Neuronal stem cell (in vitro differentiated cells): ENCODE results near the gene ZZZ3.

Source experiments
- DNase-seq: peaks from one replicate; pipeline ENCODE4 v3.0.0-alpha.2; 2013; ENCODE audit warnings: low spot score
- H2AFZ ChIP-seq: one replicate; pipeline ENCODE4 v1.6.1; 2013; ENCODE audit warnings: mild to moderate bottlenecking, low read length, inconsistent platforms
- H2AK5ac ChIP-seq: 2 replicates; pipeline ENCODE4 v1.6.1; 2013; ENCODE audit warnings: low read depth, mild to moderate bottlenecking, inconsistent platforms, low read length, moderate library complexity, mixed read lengths
- H2BK120ac ChIP-seq: 2 replicates; pipeline ENCODE4 v1.6.1; 2013; ENCODE audit warnings: low read depth, mild to moderate bottlenecking, inconsistent platforms, low read length, moderate library complexity, mixed read lengths
- H2BK12ac ChIP-seq: one replicate; pipeline ENCODE4 v1.6.1; 2013; ENCODE audit warnings: low read length, inconsistent platforms
- H2BK15ac ChIP-seq: 2 replicates; pipeline ENCODE4 v1.6.1; 2013; ENCODE audit warnings: mild to moderate bottlenecking, low read length, inconsistent platforms, mixed read lengths
- H2BK5ac ChIP-seq: one replicate; pipeline ENCODE4 v1.6.1; 2013; ENCODE audit warnings: inconsistent platforms, mild to moderate bottlenecking, low read length, moderate library complexity
- H3K14ac ChIP-seq: one replicate; pipeline ENCODE4 v1.6.1; 2013; ENCODE audit warnings: low read length, inconsistent platforms
- H3K18ac ChIP-seq: 2 replicates; pipeline ENCODE4 v1.6.1; 2013; ENCODE audit warnings: low read length, inconsistent platforms
- H3K23ac ChIP-seq: 2 replicates; pipeline ENCODE4 v1.6.1; 2013; ENCODE audit warnings: low read depth, mild to moderate bottlenecking, mixed read lengths, low read length, inconsistent platforms; ENCODE audit not compliant: poor library complexity
- H3K27ac ChIP-seq: replicated peaks from 3 replicates; pipeline ENCODE4 v1.5.1; 2013; ENCODE audit warnings: low read length, inconsistent platforms
- H3K27me3 ChIP-seq, 3 experiments: 2 replicates each; pipeline ENCODE4 v1.6.1; 2013; ENCODE audit warnings: low read length in 3 of 3, mild to moderate bottlenecking in 2 of 3, inconsistent platforms in 1 of 3, low read depth in 1 of 3, mixed read lengths in 1 of 3, moderate library complexity in 1 of 3; ENCODE audit not compliant: control insufficient read depth in 3 of 3, insufficient read depth in 3 of 3
- H3K36me3 ChIP-seq, 2 donors: replicated peaks in 1 of 2; 2 replicates each; pipeline ENCODE4 v1.6.1; 2013; ENCODE audit warnings: low read length in 2 of 2; ENCODE audit not compliant: control insufficient read depth in 2 of 2, insufficient read depth in 2 of 2
- H3K4ac ChIP-seq: 2 replicates; pipeline ENCODE4 v1.6.1; 2013; ENCODE audit warnings: inconsistent platforms, mild to moderate bottlenecking, low read length, moderate library complexity
- H3K4me1 ChIP-seq, 2 donors: 1 replicate in 1 of 2; 2 replicates in 1 of 2; pipeline ENCODE4 v1.6.1; 2013; ENCODE audit warnings: low read length in 2 of 2, low read depth in 1 of 2; ENCODE audit not compliant: control insufficient read depth in 2 of 2, insufficient read depth in 1 of 2
- H3K4me2 ChIP-seq: one replicate; pipeline ENCODE4 v1.6.1; 2013; ENCODE audit warnings: mild to moderate bottlenecking, low read length, inconsistent platforms; ENCODE audit not compliant: insufficient read depth, poor library complexity, severe bottlenecking
- H3K4me3 ChIP-seq, 2 donors: 2 replicates each; pipeline ENCODE4 v1.5.1; 2013; ENCODE audit warnings: low read length in 2 of 2, mild to moderate bottlenecking in 2 of 2, inconsistent platforms in 1 of 2, moderate library complexity in 1 of 2
- H3K79me1 ChIP-seq: one replicate; pipeline ENCODE4 v1.6.1; 2013; ENCODE audit warnings: low read depth, mild to moderate bottlenecking, inconsistent platforms, low read length, moderate library complexity
- H3K9ac ChIP-seq: one replicate; pipeline ENCODE4 v1.6.1; 2013; ENCODE audit warnings: mild to moderate bottlenecking, low read depth, low read length, inconsistent platforms; ENCODE audit not compliant: poor library complexity
- H3K9me3 ChIP-seq, 2 donors: replicated peaks in 1 of 2; 2 replicates each; pipeline versions ENCODE3 to v1.6.1; 2013; ENCODE audit warnings: low read length in 2 of 2, mild to moderate bottlenecking in 2 of 2, inconsistent platforms in 1 of 2, low read depth in 1 of 2, mixed read lengths in 1 of 2, moderate library complexity in 1 of 2; ENCODE audit not compliant: control insufficient read depth in 2 of 2, insufficient read depth in 1 of 2
- H4K8ac ChIP-seq: one replicate; pipeline ENCODE4 v1.6.1; 2013; ENCODE audit warnings: low read depth, mild to moderate bottlenecking, inconsistent platforms, low read length, moderate library complexity
- H4K91ac ChIP-seq: one replicate; pipeline ENCODE4 v1.6.1; 2013; ENCODE audit warnings: low read length, low read depth, mild to moderate bottlenecking, inconsistent platforms; ENCODE audit not compliant: poor library complexity
- WGBS, 2 donors: extraction: QIAGEN DNeasy Blood & Tissue Kit; methylation state at CpG; one replicate each; pipeline ENCODE4 v1.1.7; 2013; ENCODE audit warnings: missing lambda C conversion rate in 2 of 2, mixed read lengths in 1 of 2; ENCODE audit not compliant: insufficient read length in 2 of 2, insufficient replicate concordance in 1 of 2; ENCODE audit errors: extremely low coverage in 2 of 2; 5-methylcytosine and 5-hydroxymethylcytosine counted together

Gene ZZZ3

DNA sequence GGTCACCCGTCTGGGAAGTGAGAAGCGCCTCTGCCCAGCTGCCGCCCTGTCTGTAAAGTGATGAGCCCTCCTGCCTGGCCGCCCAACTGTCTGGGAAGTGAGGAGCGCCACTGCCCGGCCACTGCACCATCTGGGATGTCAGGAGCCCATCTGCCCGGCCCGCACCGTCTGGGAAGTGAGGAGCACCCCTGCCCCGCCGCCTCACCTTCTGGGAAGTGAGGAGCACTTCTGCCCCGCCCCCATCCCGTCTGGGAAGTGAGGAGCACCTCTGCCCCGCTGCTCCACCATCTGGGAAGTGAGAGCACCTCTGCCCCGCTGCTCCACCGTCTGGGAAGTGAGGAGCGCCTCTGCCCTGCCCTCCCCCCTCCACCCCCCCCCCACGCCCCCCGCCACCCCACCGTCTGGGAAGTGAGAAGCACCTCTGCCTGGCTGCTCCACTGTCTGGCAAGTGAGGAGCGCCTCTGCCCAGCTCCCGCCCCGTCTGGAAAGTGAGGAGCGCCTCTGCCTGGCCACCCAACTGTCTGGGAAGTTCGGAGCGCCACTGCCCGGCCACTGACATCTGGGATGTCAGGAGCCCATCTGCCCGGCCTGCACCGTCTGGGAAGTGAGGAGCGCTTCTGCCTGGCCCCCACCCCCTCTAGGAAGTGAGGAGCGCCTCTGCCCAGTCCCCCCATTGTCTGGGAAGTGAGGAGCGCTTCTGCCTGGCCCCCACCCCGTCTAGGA, 4.5 kb upstream of the ZZZ3 start:
- Histone ChIP-seq H3K4me2 (peak overlapping the region; percentile 33), H2BK5ac (peak overlapping the region; percentile 94), H2BK120ac (no peak overlapping the region), H3K4ac (no peak overlapping the region), H3K14ac (no peak overlapping the region), H3K27me3 (no peaks in the 10 kb centered on the region), H3K27ac (no peak overlapping the region), H2AK5ac (peak overlapping the region; percentile 62), H3K79me1 (no peaks in the 10 kb centered on the region), H2AFZ (no peak overlapping the region), H3K36me3 (no peaks in the 10 kb centered on the region), H2BK12ac (peak overlapping the region; percentile 8), H3K9me3 (no peaks in the 10 kb centered on the region), H4K8ac (peak overlapping the region; percentile 65), H3K18ac (peak overlapping the region; percentile 88), H3K9ac (no peak overlapping the region), H4K91ac (peak overlapping the region; percentile 49), H3K4me1 (peaks cover 0 to 6% of the 10 kb centered on the region in 2 donors), H2BK15ac (peak overlapping the region; percentile 85), H3K23ac (no peak overlapping the region), H3K4me3 (no peak overlapping the region)
- no peak for DNase-seq
- no CpG with 5 or more reads among the region's 33 CpGs for WGBS, 2 donors

DNA sequence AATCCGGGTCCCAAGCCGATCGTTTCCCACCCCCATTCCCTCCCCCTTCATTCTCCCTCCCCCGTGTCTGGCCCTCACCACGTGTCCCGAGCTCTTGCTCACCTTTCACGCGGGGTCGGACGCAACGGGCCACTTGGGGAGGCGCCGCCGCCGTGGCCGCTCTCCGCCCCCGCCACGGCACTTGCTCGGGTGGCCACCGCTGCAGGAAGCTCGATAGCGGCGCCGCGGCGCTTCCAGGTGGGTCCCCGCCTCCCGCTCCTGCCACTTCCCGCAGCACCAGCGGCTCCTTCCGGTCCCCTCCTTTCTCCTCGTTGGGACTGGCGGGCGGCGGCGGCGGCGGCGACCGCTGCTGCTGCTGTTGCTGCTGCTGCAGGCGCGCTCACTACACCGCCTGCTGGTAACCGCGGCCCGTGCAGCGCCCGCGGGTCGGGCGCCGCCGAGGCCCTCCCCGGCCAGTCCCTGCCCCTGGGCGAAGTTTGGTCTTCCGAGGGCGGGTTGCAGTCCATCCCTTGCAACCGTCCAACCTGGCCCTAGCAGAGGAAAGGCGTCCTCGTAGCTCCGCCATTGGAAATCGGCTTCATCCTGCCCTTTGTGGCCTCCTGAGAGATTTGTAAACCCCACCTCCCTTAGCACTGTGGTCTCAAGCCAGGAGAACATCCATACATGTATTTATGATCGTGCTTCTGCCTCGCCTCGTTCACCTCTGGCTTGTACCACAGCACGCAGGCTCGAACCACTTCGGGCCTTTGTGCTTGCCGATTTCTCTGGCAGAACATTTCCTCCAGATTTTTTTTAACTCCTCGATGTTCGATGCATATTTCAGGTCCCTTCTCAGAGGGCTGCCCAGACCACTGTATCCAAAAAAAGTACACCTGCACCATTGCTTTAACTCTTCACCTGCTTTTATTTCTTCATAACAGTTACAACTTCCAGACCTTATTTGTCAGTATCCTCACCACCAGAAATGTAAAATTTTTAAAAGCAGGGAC, 996 bp upstream of the ZZZ3 start:
- Histone ChIP-seq H4K91ac (no peak overlapping the region), H3K4me2 (peak overlapping the region; percentile 67), H2BK15ac (no peak overlapping the region), H2AK5ac (no peak overlapping the region), H3K4me3 (peak overlapping the region; percentile 81 to 99), H2AFZ (peak overlapping the region; percentile 91), H3K27ac (peak overlapping the region; percentile 97), H3K14ac (peak overlapping the region; percentile 95), H3K18ac (peak overlapping the region; percentile 100), H3K4me1 (peaks cover 0 to 9% of the 10 kb centered on the region in 2 donors), H3K4ac (peak overlapping the region; percentile 98), H3K9me3 (no peaks in the 10 kb centered on the region), H3K9ac (peak overlapping the region; percentile 100), H3K23ac (peak overlapping the region; percentile 98), H2BK120ac (no peak overlapping the region), H3K36me3 (peaks cover 0 to 4% of the 10 kb centered on the region in 2 donors), H2BK12ac (no peak overlapping the region), H3K79me1 (no peaks in the 10 kb centered on the region), H2BK5ac (peak overlapping the region; percentile 27), H4K8ac (peak overlapping the region; percentile 76), H3K27me3 (no peaks in the 10 kb centered on the region)
- peak; percentile 89 for DNase-seq
- no CpG with 5 or more reads among the region's 72 CpGs for WGBS, 2 donors

- Histone ChIP-seq H3K27ac (no peak overlapping the region), H3K4me2 (no peak overlapping the region), H3K27me3 (peaks cover 0 to 1% (median 0%) of the 10 kb centered on the region in 3 experiments), H2BK15ac (no peak overlapping the region), H3K9ac (no peak overlapping the region), H3K4ac (no peak overlapping the region), H3K14ac (no peak overlapping the region), H2BK12ac (no peak overlapping the region), H3K4me3 (peak overlapping the region in 1 of 2 donors; percentile 11), H3K18ac (no peak overlapping the region), H2BK120ac (no peak overlapping the region), H3K23ac (no peak overlapping the region), H2BK5ac (no peak overlapping the region), H3K36me3 (peaks cover 3 to 27% of the 10 kb centered on the region in 2 donors), H2AFZ (no peak overlapping the region), H3K79me1 (peaks cover 1% of the 10 kb centered on the region), H3K4me1 (peaks cover 0 to 9% of the 10 kb centered on the region in 2 donors), H4K91ac (no peak overlapping the region), H4K8ac (no peak overlapping the region), H3K9me3 (no peaks in the 10 kb centered on the region), H2AK5ac (no peak overlapping the region)
- DNase-seq, result no peak
- no CpG with 5 or more reads among the region's 2 CpGs for WGBS, 2 donors
Observed at GRCh38 chr1:77680173-77680572, 2.3 kb downstream of the ZZZ3 start.
